ENCODE measurements around the gene DDI1.

Gene DDI1

DNA sequence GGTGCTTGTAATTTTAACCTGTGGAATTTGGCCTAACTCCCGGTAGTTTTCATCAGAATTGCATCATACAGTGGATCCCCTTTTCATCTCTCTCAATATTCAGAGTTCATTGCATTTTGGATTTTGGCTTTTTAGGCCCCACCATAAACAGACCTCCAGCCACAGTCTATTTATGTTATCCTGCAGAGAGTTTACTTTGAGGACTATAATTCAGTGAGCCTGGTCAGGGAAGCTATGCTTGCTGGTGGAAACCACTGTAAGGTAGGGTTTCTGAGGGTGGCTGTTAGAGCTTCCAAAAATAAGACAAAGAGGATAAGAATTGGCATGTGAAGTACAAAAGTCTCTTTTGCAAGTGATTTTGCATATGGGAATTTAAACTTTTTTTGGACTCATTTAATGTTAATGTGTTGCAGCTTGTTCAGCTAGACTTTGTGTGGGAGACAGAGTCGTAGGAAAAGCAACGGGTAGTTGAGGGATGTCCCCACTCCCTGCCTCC is 34.8 kb upstream of the DDI1 start:
- Histone ChIP-seq H3K9me3 (no peaks in the 10 kb centered on the region), H4K20me1 (no peaks in the 10 kb centered on the region), H3K36me3 (no peaks in the 10 kb centered on the region), H3K9ac (no peak overlapping the region), H3K27me3 (no peaks in the 10 kb centered on the region), H3K4me3 (no peak overlapping the region), H3K4me1 (no peaks in the 10 kb centered on the region), H3K4me2 (no peak overlapping the region), H3K27ac (no peak overlapping the region)
- TF ChIP-seq Cebpa-rat (IDR thresholded peaks at IDR 0.05), result no peak

DNA sequence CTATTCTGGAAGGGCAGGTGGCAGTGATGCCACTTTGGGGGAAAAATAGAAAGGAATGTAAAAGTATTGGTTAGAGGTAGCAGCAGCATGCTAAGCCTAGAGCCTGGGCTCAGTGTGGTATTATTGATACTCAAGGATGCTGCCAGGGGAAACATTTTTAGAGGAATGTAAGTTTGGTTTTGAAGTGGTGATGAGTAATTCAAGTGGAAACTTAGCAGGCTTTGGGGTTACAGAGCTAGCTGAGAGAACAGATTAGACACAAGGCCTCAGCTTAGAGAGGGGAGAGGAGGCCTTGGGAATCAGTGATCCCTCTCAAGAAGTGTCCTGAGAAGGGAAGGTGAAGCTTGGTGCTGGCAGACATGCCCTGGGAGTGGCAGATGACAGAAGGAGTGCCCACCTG is 32.9 kb upstream of the DDI1 start:
- Histone ChIP-seq H3K9me3 (no peaks in the 10 kb centered on the region), H3K4me3 (no peak overlapping the region), H3K36me3 (no peaks in the 10 kb centered on the region), H3K27me3 (no peaks in the 10 kb centered on the region), H3K27ac (no peak overlapping the region), H3K9ac (no peak overlapping the region), H3K4me1 (no peaks in the 10 kb centered on the region), H4K20me1 (no peaks in the 10 kb centered on the region), H3K4me2 (no peak overlapping the region)
- no peak for TF ChIP-seq Cebpa-rat (IDR thresholded peaks at IDR 0.05)

DNA sequence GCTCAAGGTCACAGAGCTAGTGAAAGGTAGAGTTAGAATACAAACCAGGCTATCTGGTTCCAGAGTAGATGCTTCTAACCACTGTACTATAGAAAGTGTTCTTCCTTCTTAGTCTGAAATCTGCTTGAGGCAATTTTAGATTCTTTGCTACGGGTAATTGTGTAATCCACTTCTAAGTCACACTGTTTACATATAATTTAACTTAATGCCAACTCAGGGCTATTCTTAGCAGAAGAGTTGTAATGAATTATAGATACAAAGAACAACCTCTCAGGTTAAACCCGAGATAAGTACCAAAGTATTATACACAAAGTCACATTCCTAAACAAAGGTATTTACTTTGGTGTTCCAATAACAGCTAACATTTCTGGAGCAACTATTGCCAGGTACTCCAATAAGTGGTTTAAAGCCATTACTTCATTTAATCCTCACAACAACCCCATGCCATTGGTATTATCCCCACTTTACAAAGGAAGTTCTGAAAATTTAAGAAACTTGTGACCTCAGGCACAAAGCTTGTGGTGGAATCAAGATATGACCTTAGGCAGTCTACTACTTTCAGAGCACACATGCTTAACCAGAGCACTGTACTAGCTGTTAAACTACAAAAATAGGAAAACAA is 31.1 kb upstream of the DDI1 start:
- no peak overlapping the region for H3K4me2 ChIP-seq
- no peak overlapping the region for H3K9ac ChIP-seq
- no peaks in the 10 kb centered on the region for H4K20me1 ChIP-seq
- no peaks in the 10 kb centered on the region for H3K27me3 ChIP-seq
- no peak overlapping the region for H3K4me3 ChIP-seq
- TF ChIP-seq Cebpa-rat (IDR thresholded peaks at IDR 0.05), result no peak
- H3K9me3 ChIP-seq, result no peaks in the 10 kb centered on the region
- no peaks in the 10 kb centered on the region for H3K4me1 ChIP-seq
- H3K27ac ChIP-seq, result no peak overlapping the region
- H3K36me3 ChIP-seq, result no peaks in the 10 kb centered on the region

DNA sequence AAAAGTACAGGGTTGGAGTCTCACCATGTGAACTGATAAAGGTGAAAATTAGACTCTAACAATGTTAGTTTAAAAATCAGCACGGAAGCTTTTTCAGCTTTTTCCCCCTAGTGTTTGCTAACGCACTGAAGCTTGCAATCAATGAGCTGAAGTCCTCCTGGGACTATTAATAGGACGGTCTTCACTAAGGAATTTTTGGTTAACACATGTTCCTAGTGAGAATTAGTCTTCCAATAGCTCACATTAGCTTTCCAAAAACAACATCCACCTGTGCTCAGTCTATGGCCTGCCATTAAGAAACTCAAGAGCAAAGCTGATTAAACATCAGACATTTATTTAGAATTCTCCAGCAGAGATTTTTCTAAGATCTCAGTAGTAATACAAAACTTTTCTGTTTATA is 26.7 kb upstream of the DDI1 start:
- Histone ChIP-seq H3K9me3 (no peaks in the 10 kb centered on the region), H3K36me3 (no peaks in the 10 kb centered on the region), H3K4me2 (no peak overlapping the region), H3K27me3 (no peaks in the 10 kb centered on the region), H3K4me1 (no peaks in the 10 kb centered on the region), H3K9ac (no peak overlapping the region), H3K4me3 (no peak overlapping the region), H4K20me1 (no peaks in the 10 kb centered on the region), H3K27ac (no peak overlapping the region)
- TF ChIP-seq Cebpa-rat (IDR thresholded peaks at IDR 0.05), result no peak

DNA sequence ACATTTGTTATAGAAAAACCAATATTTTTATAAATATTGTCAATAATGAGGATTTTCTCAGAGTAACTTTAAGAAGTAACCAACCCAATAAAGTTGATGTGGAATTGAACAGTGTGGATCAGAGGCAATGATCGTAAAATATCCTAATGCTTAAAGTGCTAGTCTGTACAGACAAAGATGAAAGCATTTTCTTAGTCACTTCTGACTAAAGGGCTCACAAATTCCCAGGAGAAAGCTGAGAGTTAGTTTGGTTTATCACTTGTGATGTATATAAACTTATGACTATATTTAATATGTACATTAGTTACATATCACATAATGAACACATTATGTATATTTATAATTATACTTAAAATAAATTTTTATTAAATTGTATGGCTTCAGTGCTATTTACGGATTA is 25.4 kb upstream of the DDI1 start:
- Histone ChIP-seq H4K20me1 (no peaks in the 10 kb centered on the region), H3K4me3 (no peak overlapping the region), H3K9ac (no peak overlapping the region), H3K4me1 (no peaks in the 10 kb centered on the region), H3K4me2 (no peak overlapping the region), H3K36me3 (no peaks in the 10 kb centered on the region), H3K27me3 (no peaks in the 10 kb centered on the region), H3K9me3 (no peaks in the 10 kb centered on the region), H3K27ac (no peak overlapping the region)
- no peak for TF ChIP-seq Cebpa-rat (IDR thresholded peaks at IDR 0.05)

DNA sequence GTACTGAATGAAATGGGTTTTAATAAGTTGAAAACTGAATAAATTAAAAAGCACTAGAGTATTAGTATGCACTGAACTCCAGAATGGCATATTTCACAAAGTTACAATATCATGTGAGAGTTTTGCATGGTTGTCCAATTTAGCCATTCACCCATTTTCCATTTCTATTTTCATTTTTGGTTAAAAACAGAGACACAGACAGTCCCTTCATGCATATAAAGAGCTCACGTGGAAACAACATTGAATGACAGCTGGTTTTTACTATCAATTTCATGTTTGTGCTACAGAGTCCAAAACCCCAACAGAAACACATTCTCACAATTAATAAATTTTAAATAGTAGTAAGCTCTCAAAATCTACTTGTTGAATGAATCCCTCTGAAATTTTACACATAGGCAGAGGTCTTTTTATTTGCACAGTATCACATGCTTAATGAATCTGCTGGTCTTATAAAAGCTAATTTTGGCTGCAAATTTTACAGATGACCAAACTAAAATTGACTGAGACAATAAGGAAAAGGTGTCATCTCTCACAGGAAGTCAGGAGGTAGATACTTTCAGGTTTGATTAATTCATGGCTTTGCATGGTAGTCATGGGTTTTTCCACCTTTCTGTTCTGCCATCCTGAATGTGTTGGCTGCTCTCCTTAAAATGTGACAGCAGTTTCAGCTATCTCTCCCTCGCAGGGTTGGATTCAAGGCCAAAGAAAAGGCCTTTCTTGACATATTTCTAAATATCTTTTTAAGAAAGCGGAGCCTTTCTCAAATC is 20.6 kb upstream of the DDI1 start:
- Histone ChIP-seq H3K27ac (no peak overlapping the region), H3K27me3 (no peaks in the 10 kb centered on the region), H3K9me3 (no peaks in the 10 kb centered on the region), H3K4me1 (no peaks in the 10 kb centered on the region), H3K36me3 (no peaks in the 10 kb centered on the region), H3K4me2 (no peak overlapping the region), H3K4me3 (no peak overlapping the region), H3K9ac (no peak overlapping the region), H4K20me1 (no peaks in the 10 kb centered on the region)
- TF ChIP-seq Cebpa-rat (IDR thresholded peaks at IDR 0.05), result no peak

DNA sequence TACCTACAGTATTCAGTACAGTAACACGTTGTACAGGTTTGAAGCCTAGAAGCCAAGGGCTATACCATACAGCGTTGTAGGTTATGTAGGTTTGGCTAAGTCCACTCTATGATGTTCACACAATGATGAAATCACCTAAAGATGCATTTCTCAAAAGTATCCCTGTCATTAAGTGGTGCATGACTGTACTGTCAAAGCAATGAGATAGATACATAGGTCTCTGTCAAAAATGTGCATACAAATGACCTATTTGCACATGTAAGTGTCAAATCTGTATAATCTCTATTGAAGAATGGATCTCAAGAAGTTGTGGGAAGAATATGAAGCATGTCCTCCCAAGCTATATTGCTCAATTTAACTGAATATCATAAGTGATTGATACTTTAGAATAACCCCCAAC is 11.9 kb upstream of the DDI1 start:
- Histone ChIP-seq H3K9me3 (no peaks in the 10 kb centered on the region), H3K9ac (no peak overlapping the region), H3K4me3 (no peak overlapping the region), H3K4me1 (no peaks in the 10 kb centered on the region), H3K4me2 (no peak overlapping the region), H3K27me3 (no peaks in the 10 kb centered on the region), H3K36me3 (no peaks in the 10 kb centered on the region), H4K20me1 (no peaks in the 10 kb centered on the region), H3K27ac (no peak overlapping the region)
- no peak for TF ChIP-seq Cebpa-rat (IDR thresholded peaks at IDR 0.05)

DNA sequence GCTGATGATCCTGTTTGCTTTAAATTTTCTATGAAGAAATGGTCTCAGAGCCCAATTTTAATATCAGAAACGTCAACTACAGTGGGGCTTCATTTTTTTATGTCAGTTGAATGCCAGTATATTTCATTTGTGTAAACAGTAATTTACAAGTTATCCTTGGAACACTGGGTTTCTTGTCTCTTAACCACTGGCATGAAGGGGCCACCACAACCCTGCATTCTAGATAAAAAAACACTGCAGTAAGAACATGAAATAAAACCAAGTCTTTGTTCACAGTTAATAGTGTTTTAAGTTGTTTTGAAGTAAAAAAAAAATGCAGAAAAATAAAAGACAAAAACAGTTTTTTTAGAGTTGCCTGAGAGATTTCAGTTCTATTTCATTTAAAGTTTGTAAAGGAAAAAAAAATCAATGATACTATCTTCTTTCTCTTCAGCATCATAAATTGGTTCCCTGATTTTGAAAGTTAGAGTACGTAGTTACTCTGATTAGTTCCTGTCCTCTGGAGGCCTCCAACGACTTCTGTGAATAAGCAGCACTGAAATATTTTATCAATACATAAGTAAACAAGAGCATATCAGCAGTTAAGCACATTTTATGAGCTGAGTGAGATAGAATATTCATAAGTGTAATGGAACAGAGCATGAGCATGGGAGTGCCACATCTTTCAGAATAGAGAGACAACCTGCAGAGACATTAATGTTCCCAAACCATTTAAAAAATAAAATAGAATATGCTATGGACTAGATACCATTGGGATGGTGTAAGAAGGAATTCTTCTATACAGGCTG is 7.8 kb upstream of the DDI1 start:
- Histone ChIP-seq H3K36me3 (no peaks in the 10 kb centered on the region), H3K4me1 (no peaks in the 10 kb centered on the region), H4K20me1 (no peaks in the 10 kb centered on the region), H3K27me3 (no peaks in the 10 kb centered on the region), H3K27ac (no peak overlapping the region), H3K4me3 (no peak overlapping the region), H3K9ac (no peak overlapping the region), H3K4me2 (no peak overlapping the region), H3K9me3 (no peaks in the 10 kb centered on the region)
- TF ChIP-seq Cebpa-rat (IDR thresholded peaks at IDR 0.05), result no peak

DNA sequence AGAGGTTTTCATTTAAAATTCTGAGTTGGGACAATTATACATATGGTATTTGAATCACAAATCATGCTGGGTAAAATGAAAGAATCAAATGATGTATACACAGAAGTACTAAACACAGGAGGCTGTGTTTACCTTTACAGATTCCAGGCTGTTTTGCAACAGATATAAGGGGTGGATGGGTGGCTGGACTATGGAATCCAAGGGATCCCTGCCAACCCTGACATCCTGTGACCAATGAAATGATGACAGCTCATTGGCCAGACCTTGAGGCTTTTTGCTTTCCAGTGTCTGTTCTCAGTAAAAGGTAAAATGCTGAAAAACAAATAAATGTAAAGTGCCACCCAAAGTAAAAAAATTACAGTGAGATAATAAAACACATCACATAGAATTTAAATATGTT is 3.3 kb upstream of the DDI1 start:
- H3K27ac ChIP-seq, result no peak overlapping the region
- no peak overlapping the region for H3K9ac ChIP-seq
- no peaks in the 10 kb centered on the region for H3K27me3 ChIP-seq
- no peaks in the 10 kb centered on the region for H3K9me3 ChIP-seq
- H3K4me2 ChIP-seq, result no peak overlapping the region
- H3K4me3 ChIP-seq, result no peak overlapping the region
- TF ChIP-seq Cebpa-rat (IDR thresholded peaks at IDR 0.05), result no peak
- H3K4me1 ChIP-seq, result no peaks in the 10 kb centered on the region
- H4K20me1 ChIP-seq, result no peaks in the 10 kb centered on the region
- no peaks in the 10 kb centered on the region for H3K36me3 ChIP-seq

DNA sequence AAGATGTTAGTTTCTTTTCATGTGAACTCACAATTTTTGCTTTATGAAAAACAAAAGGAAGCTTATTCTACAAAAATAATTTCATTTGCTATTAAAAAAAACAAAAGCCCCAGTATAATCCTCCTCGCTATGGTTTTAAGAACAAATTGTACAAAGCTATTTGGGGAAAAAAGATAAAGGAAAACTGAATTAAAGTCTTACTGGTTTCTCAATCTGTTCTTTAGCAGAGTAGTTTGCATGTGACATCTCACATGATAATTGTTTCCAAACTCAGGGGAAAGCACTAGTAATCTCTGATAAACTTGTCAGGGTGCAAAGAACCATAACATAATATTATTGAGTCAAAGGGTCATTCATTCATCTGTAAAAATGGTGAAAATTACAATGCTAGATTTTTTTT is 2.9 kb upstream of the DDI1 start:
- Histone ChIP-seq H3K27ac (no peak overlapping the region), H3K36me3 (no peaks in the 10 kb centered on the region)
- TF ChIP-seq Cebpa-rat (IDR thresholded peaks at IDR 0.05), result no peak

More for the DNA sequence above, 2.9 kb upstream of the DDI1 start:
- Histone ChIP-seq H3K27me3 (no peaks in the 10 kb centered on the region), H3K9ac (no peak overlapping the region), H3K9me3 (no peaks in the 10 kb centered on the region), H3K4me2 (no peak overlapping the region), H3K4me3 (no peak overlapping the region), H4K20me1 (no peaks in the 10 kb centered on the region), H3K4me1 (no peaks in the 10 kb centered on the region)
